Naive B cell (primary cell): ENCODE measurements around the gene HUNK. TPM values are rescaled to one million over a fixed set of nuclear protein-coding genes. Genes with fewer than 3 reads are reported as not detected.

ENCODE experiments used
- ATAC-seq, 2 donors: fragments of 150-1000 bp; cut with Tn5 transposase; 2 replicates each; pipeline ENCODE4 v1.10.0; 2021; ENCODE audit warnings: low read depth in 2 of 2, mild to moderate bottlenecking in 2 of 2, moderate library complexity in 2 of 2
- DNase-seq: peaks from one replicate; pipeline ENCODE4 v3.0.0; 2022
- H3K27ac Mint-ChIP-seq, 6 donors: one replicate each; pipeline ENCODE4 v1.8.0; 2020 to 2022; ENCODE audit warnings: mild to moderate bottlenecking in 6 of 6, mixed read lengths in 6 of 6, moderate library complexity in 5 of 6, inconsistent platforms in 2 of 6
- H3K27me3 Mint-ChIP-seq, 3 donors: one replicate each; pipeline ENCODE4 v1.8.0; 2021 to 2022; ENCODE audit warnings: mixed read lengths in 3 of 3, mild to moderate bottlenecking in 1 of 3
- H3K36me3 Mint-ChIP-seq, 2 donors: one replicate each; pipeline ENCODE4 v1.8.0; 2020 to 2022; ENCODE audit warnings: mixed read lengths in 2 of 2, inconsistent platforms in 1 of 2, mild to moderate bottlenecking in 1 of 2
- H3K4me1 Mint-ChIP-seq, 3 donors: one replicate each; pipeline ENCODE4 v1.8.0; 2020 to 2022; ENCODE audit warnings: mixed read lengths in 3 of 3, inconsistent platforms in 1 of 3, mild to moderate bottlenecking in 1 of 3, moderate library complexity in 1 of 3
- H3K4me3 Mint-ChIP-seq, 8 donors: one replicate each; pipeline ENCODE4 v1.8.0; 2020 to 2022; ENCODE audit warnings: mild to moderate bottlenecking in 8 of 8, mixed read lengths in 8 of 8, moderate library complexity in 8 of 8, inconsistent platforms in 2 of 8
- H3K9me3 Mint-ChIP-seq, 7 donors: one replicate each; pipeline ENCODE4 v1.8.0; 2020 to 2022; ENCODE audit warnings: mixed read lengths in 7 of 7, mild to moderate bottlenecking in 5 of 7, inconsistent platforms in 2 of 7, moderate library complexity in 1 of 7
- polyA plus RNA-seq, 6 donors: library from polyadenylated mRNA; unstranded; fragments of 300-500 nt; fragmentation: Illumina TruSeq; gene quantifications; one replicate each; pipeline ENCODE4 v1.2.3, GENCODE V29; 2021; ENCODE audit warnings: low read depth in 6 of 6

HUNK gene
- polyA plus RNA-seq, 6 donors from 2014 or later: 0.05 TPM; not detected in 5

DNA sequence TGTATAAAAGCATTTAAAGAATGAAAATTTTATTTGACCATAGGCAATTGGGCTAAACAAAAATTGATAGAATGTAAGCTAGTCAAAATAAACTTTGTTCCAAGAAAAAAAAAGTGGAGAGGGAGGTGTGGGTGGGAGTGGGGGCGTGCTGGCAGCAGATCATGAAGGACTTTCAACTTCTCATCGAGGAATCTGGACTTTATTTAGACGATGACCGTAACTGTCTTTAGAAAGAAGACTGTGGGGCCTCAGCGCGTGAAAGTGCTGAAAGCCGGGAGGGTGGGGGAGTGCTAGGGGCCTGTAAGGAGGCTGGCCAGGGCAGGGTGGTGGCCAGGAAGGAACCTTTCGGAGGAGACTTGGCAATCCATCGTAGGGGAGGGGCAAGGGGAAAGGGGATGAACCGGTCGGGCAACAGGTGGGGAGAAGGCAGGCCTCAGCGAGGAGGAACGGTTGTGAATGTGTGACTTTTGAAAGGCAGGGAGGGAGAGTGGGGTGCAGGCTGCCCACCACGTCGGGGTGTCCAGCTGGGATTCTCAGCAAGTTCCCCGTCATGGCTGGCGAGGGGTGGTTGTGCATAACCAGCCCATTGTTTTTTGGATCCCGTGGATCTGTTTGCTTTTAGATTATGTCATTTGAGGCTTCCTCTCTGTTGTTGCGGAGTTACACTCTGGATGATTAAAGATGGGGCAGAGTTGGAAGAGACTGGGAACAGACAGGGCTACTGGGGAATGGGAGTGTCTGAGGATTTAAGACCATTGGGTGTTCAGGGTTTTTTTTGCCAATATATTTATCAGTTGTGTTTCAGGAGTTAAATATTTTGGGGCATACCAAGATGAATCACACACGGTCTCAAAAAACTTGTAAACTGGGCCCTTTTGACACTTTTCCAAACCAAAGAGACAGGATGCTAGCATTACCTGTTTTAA is 35.5 kb downstream of the HUNK start:
- Mint-ChIP-seq H3K27ac (no peak overlapping the region), H3K36me3 (no peaks in the 10 kb centered on the region), H3K9me3 (no peaks in the 10 kb centered on the region), H3K4me1 (no peaks in the 10 kb centered on the region), H3K27me3 (peaks cover 25 to 81% (median 80%) of the 10 kb centered on the region in 3 donors), H3K4me3 (no peak overlapping the region)
- DNase-seq: no peak
- ATAC-seq: no peak

GRCh38 chr21:31909153-31910073 is 36.6 kb downstream of the HUNK start:
- Mint-ChIP-seq H3K9me3 (no peaks in the 10 kb centered on the region), H3K36me3 (no peaks in the 10 kb centered on the region), H3K4me1 (no peaks in the 10 kb centered on the region), H3K27me3 (peaks cover 25 to 86% (median 85%) of the 10 kb centered on the region in 3 donors), H3K27ac (no peak overlapping the region), H3K4me3 (no peak overlapping the region)
- no peak for ATAC-seq
- DNase-seq: no peak

DNA sequence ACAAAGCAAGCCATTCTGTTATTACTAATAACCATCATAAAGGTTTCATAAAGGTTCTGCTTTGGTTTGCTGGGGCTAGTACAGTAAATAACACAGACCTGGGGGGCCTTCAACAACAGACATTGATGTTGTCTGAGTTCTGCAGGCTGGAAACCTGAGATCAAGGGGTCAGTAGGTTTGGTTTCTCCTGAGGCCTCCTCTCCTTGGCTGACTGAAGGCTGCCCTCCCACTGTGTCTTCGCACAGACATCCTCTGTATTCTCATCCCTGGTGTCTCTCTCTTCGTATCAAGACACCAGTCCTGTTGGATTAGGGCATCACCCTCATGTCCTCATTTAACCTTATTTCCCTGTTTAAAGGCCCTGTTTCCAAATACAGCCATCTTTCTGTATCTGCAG is 37.3 kb downstream of the HUNK start:
- no peak for ATAC-seq
- Mint-ChIP-seq H3K9me3 (no peaks in the 10 kb centered on the region), H3K27me3 (peaks cover 25 to 80% (median 79%) of the 10 kb centered on the region in 3 donors), H3K4me1 (no peaks in the 10 kb centered on the region), H3K27ac (no peak overlapping the region), H3K4me3 (no peak overlapping the region), H3K36me3 (no peaks in the 10 kb centered on the region)
- DNase-seq: no peak

GRCh38 chr21:31911138-31911907 is 38.5 kb downstream of the HUNK start:
- Mint-ChIP-seq H3K27me3 (peaks cover 25 to 68% (median 67%) of the 10 kb centered on the region in 3 donors), H3K4me3 (no peak overlapping the region), H3K4me1 (no peaks in the 10 kb centered on the region), H3K27ac (no peak overlapping the region), H3K36me3 (no peaks in the 10 kb centered on the region), H3K9me3 (no peaks in the 10 kb centered on the region)
- DNase-seq (no peak), ATAC-seq (no peak)

- Mint-ChIP-seq H3K27me3 (peaks cover 25 to 61% (median 59%) of the 10 kb centered on the region in 3 donors), H3K9me3 (no peaks in the 10 kb centered on the region), H3K4me1 (no peaks in the 10 kb centered on the region), H3K27ac (no peak overlapping the region), H3K36me3 (no peaks in the 10 kb centered on the region), H3K4me3 (no peak overlapping the region)
- DNase-seq (no peak), ATAC-seq (no peak)
Measured at GRCh38 chr21:31912501-31912900, 39.7 kb downstream of the HUNK start.

DNA sequence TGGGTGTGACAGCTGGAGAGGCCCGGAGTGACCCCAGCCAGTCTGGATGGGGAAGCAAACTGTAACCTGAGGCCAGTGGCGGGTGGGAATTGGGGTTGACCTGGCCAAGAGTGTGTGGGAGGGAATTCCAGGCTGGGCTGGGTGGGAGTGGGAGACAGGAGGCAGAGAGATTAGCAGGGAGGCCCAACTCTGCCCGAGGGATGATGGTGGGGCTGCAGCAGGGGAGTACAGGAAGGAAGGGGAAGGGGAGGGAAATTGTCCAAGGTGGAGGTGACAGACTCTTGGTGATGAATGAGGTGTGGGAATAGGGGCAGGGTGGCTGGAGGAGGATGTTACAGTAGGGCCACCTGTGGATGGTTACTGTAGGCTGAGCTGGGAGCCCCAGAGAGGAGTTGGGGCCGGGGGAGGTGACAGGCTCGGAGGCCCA is 40.4 kb downstream of the HUNK start:
- Mint-ChIP-seq H3K27ac (peak overlapping the region in 1 of 6 donors; percentile 62), H3K4me3 (no peak overlapping the region), H3K4me1 (no peaks in the 10 kb centered on the region), H3K9me3 (peaks cover 0 to 2% (median 0%) of the 10 kb centered on the region in 7 donors), H3K27me3 (peaks cover 25 to 55% (median 55%) of the 10 kb centered on the region in 3 donors), H3K36me3 (no peaks in the 10 kb centered on the region)
- no peak for ATAC-seq
- DNase-seq: no peak

- Mint-ChIP-seq H3K27me3 (peaks cover 20 to 53% (median 43%) of the 10 kb centered on the region in 3 donors), H3K4me1 (no peaks in the 10 kb centered on the region)
Measured at GRCh38 chr21:31914472-31914871, 41.7 kb downstream of the HUNK start.

DNA sequence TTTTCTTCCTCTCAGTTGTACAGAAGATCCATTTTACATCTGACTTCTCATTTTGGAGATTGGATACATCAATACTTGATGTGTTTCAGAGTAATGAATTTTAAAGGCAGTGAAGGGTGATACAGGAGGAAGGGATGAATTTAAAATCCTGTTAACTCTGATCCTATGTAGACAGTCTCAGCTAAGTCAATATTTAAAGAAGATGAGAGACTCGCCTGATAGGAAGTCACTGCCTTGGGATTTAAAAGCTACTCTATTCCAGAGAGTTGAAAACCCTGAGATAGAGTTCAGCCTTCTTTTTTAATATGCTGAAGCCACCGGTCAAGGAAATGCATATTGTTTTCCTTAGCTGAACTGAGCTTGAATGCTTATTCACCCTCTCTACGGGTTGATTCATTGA is 42.7 kb downstream of the HUNK start:
- peaks cover 13 to 42% (median 33%) of the 10 kb centered on the region in 3 donors for H3K27me3 Mint-ChIP-seq
- H3K4me1 Mint-ChIP-seq: no peaks in the 10 kb centered on the region
- H3K36me3 Mint-ChIP-seq: no peaks in the 10 kb centered on the region
- peaks cover 0 to 8% (median 0%) of the 10 kb centered on the region in 7 donors for H3K9me3 Mint-ChIP-seq
- DNase-seq (no peak), ATAC-seq (no peak)
- no peak overlapping the region for H3K27ac Mint-ChIP-seq
- H3K4me3 Mint-ChIP-seq: no peak overlapping the region

More at GRCh38 chr21:31914472-31914871, 41.7 kb downstream of the HUNK start:
- DNase-seq (no peak), ATAC-seq (no peak)
- H3K9me3 Mint-ChIP-seq: peaks cover 0 to 8% (median 0%) of the 10 kb centered on the region in 7 donors
- H3K27ac Mint-ChIP-seq: no peak overlapping the region
- no peaks in the 10 kb centered on the region for H3K36me3 Mint-ChIP-seq
- no peak overlapping the region for H3K4me3 Mint-ChIP-seq

DNA sequence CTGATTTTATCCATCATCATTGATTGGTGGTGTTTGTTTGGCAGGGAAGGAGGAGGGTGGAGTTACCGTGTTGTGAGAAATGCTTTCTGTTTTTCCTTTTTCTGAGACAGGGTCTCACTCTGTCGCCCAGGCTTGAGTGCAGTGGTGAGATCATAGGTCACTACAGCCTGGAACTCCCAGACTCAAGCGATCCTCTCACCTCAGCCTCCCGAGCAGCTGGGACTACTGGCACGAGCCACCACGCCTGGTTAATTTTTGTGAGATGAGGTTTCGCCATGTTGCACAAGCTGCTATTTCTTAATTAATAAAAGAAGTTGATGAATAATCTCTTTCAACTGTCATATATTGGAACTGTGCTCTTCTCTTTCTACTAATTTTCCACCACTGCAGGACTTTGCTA is 44.3 kb downstream of the HUNK start:
- Mint-ChIP-seq H3K36me3 (no peaks in the 10 kb centered on the region), H3K4me1 (no peaks in the 10 kb centered on the region), H3K9me3 (peaks cover 0 to 8% (median 3%) of the 10 kb centered on the region in 7 donors), H3K4me3 (no peak overlapping the region), H3K27me3 (peaks cover 5 to 27% (median 17%) of the 10 kb centered on the region in 3 donors), H3K27ac (no peak overlapping the region)
- no peak for ATAC-seq
- DNase-seq: no peak

DNA sequence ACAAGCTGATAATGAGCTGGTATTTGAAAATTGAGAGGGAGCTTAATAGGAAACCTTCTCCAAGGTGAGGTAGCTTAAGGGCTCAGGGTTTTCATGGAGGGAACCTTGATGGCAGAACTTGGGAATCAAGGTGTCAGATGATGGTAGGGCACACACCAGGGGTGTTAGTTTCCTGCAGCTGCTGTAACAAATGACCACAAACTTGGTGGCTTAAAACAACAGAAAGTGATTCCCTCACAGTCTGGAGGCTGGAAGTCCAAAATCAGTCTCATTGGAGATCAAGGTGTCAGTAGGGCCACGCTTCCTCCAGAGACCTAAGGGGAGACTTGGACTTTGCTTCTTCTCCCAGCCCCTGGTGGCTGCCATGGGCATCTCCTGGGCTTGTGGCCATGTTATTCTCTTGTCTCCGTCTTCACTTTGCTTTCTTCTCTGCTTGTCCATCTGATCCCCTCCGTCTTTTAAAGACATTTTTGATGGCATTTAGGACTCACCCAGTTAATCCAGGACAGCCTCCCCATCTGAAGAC is 45.5 kb downstream of the HUNK start:
- Mint-ChIP-seq H3K4me1 (no peaks in the 10 kb centered on the region), H3K27me3 (peaks cover 5 to 24% (median 10%) of the 10 kb centered on the region in 3 donors), H3K4me3 (no peak overlapping the region), H3K36me3 (no peaks in the 10 kb centered on the region), H3K27ac (no peak overlapping the region), H3K9me3 (peaks cover 0 to 11% (median 3%) of the 10 kb centered on the region in 7 donors)
- ATAC-seq: no peak
- DNase-seq: no peak

GRCh38 chr21:31920275-31920674 is 47.5 kb downstream of the HUNK start:
- DNase-seq (no peak), ATAC-seq (no peak)
- Mint-ChIP-seq H3K9me3 (peaks cover 0 to 11% (median 3%) of the 10 kb centered on the region in 7 donors), H3K36me3 (no peaks in the 10 kb centered on the region), H3K4me3 (no peak overlapping the region), H3K27ac (peak overlapping the region in 1 of 6 donors; percentile 6), H3K4me1 (no peaks in the 10 kb centered on the region), H3K27me3 (peaks cover 5 to 18% (median 5%) of the 10 kb centered on the region in 3 donors)

GRCh38 chr21:31921079-31921478 is 48.3 kb downstream of the HUNK start:
- no peak for DNase-seq
- peaks cover 0 to 11% (median 3%) of the 10 kb centered on the region in 7 donors for H3K9me3 Mint-ChIP-seq
- H3K27me3 Mint-ChIP-seq: peaks cover 5 to 18% (median 5%) of the 10 kb centered on the region in 3 donors

More at GRCh38 chr21:31921079-31921478, 48.3 kb downstream of the HUNK start:
- ATAC-seq: no peak
- Mint-ChIP-seq H3K27ac (no peak overlapping the region), H3K36me3 (no peaks in the 10 kb centered on the region), H3K4me1 (no peaks in the 10 kb centered on the region), H3K4me3 (no peak overlapping the region)
